Stimulated activated naive CD8-positive, alpha-beta T cell treated with anti-CD3 and anti-CD28 coated beads, Interleukin-15, amount 100 ng/mL, for 72 hours (primary cell): ENCODE data around the gene RAB13.

Experiments
- ATAC-seq: fragments of 150-1000 bp; cut with Tn5 transposase; 2 replicates; pipeline ENCODE4 v1.10.0; 2021; ENCODE audit warnings: mild to moderate bottlenecking, moderate library complexity
- DNase-seq, 2 donors: peaks; one replicate each; pipeline ENCODE4 v3.0.0; 2021 to 2022
- H3K27ac Mint-ChIP-seq, 2 donors: one replicate each; pipeline ENCODE4 v1.8.0; 2022; ENCODE audit warnings: mild to moderate bottlenecking in 2 of 2, mixed read lengths in 2 of 2, moderate library complexity in 2 of 2
- H3K27me3 Mint-ChIP-seq: one replicate; pipeline ENCODE4 v1.8.0; 2022; ENCODE audit warnings: mixed read lengths
- H3K4me1 Mint-ChIP-seq: one replicate; pipeline ENCODE4 v1.8.0; 2022; ENCODE audit warnings: mild to moderate bottlenecking, mixed read lengths
- H3K4me3 Mint-ChIP-seq, 2 donors: one replicate each; pipeline ENCODE4 v1.8.0; 2022; ENCODE audit warnings: mild to moderate bottlenecking in 2 of 2, mixed read lengths in 2 of 2, moderate library complexity in 1 of 2
- H3K9me3 Mint-ChIP-seq, 2 donors: one replicate each; pipeline ENCODE4 v1.8.0; 2022; ENCODE audit warnings: mixed read lengths in 2 of 2

The RAB13 gene

GRCh38 chr1:153967107-153967999 is 18.8 kb downstream of the RAB13 start, which contains the start of gene CREB3L4:
CREB3L4 (plus strand) TSS chr1:153967902; CDS start chr1:153968526, 624 bp downstream.
- H3K27ac Mint-ChIP-seq = peak within 1 kb of the TSS; percentile 98
- no peaks in the 10 kb centered on the region for H3K27me3 Mint-ChIP-seq
- ATAC-seq (peak; percentile 91), DNase-seq (peak; percentile 76 to 90)
- H3K4me3 Mint-ChIP-seq = peak within 1 kb of the TSS; percentile 97 to 98
- H3K9me3 Mint-ChIP-seq = no peaks in the 10 kb centered on the region
- H3K4me1 Mint-ChIP-seq = peaks cover 57% of the 10 kb centered on the region

- H3K9me3 Mint-ChIP-seq = no peaks in the 10 kb centered on the region
- peaks cover 71% of the 10 kb centered on the region for H3K4me1 Mint-ChIP-seq
- ATAC-seq = no peak
- H3K27ac Mint-ChIP-seq = peak overlapping the region; percentile 54 to 77
- H3K4me3 Mint-ChIP-seq = peak overlapping the region; percentile 81 to 88
- no peak for DNase-seq
- no peaks in the 10 kb centered on the region for H3K27me3 Mint-ChIP-seq
These were observed 22.2 kb downstream of the RAB13 start for GRCh38 chr1:153963850-153964331.

GRCh38 chr1:153963030-153963849 is 22.9 kb downstream of the RAB13 start, which contains the start of gene SLC39A1:
SLC39A1 (minus strand) TSS chr1:153963537; CDS start chr1:153962715, 822 bp downstream.
- Mint-ChIP-seq H3K27ac (peak within 1 kb of the TSS; percentile 64 to 77), H3K4me1 (peaks cover 71% of the 10 kb centered on the region), H3K27me3 (no peaks in the 10 kb centered on the region), H3K4me3 (peak within 1 kb of the TSS; percentile 81 to 88), H3K9me3 (no peaks in the 10 kb centered on the region)
- ATAC-seq = peak; percentile 53
- DNase-seq = peak; percentile 87 to 92

- ATAC-seq (no peak), DNase-seq (no peak)
- H3K9me3 Mint-ChIP-seq = no peaks in the 10 kb centered on the region
- no peaks in the 10 kb centered on the region for H3K27me3 Mint-ChIP-seq
- H3K4me3 Mint-ChIP-seq = peak overlapping the region; percentile 81 to 88
- peaks cover 64% of the 10 kb centered on the region for H3K4me1 Mint-ChIP-seq
- peak overlapping the region; percentile 64 to 77 for H3K27ac Mint-ChIP-seq
These were observed 23.8 kb downstream of the RAB13 start for GRCh38 chr1:153962088-153963029.

GRCh38 chr1:153961421-153961820 is 24.7 kb downstream of the RAB13 start:
- H3K4me1 Mint-ChIP-seq = peaks cover 71% of the 10 kb centered on the region
- H3K9me3 Mint-ChIP-seq = no peaks in the 10 kb centered on the region
- no peaks in the 10 kb centered on the region for H3K27me3 Mint-ChIP-seq
- DNase-seq (no peak), ATAC-seq (no peak)
- peak overlapping the region; percentile 81 to 88 for H3K4me3 Mint-ChIP-seq
- H3K27ac Mint-ChIP-seq = peak overlapping the region in 1 of 2 donors; percentile 49

- DNase-seq = no peak
- no peaks in the 10 kb centered on the region for H3K9me3 Mint-ChIP-seq
- no peak for ATAC-seq
- no peaks in the 10 kb centered on the region for H3K27me3 Mint-ChIP-seq
- H3K4me3 Mint-ChIP-seq = no peak overlapping the region
- peaks cover 73% of the 10 kb centered on the region for H3K4me1 Mint-ChIP-seq
- H3K27ac Mint-ChIP-seq = no peak overlapping the region
These were observed 25.9 kb downstream of the RAB13 start for GRCh38 chr1:153960206-153960605.

- Mint-ChIP-seq H3K9me3 (no peaks in the 10 kb centered on the region), H3K4me1 (peaks cover 71% of the 10 kb centered on the region), H3K27ac (peak overlapping the region in 1 of 2 donors; percentile 49), H3K27me3 (no peaks in the 10 kb centered on the region), H3K4me3 (no peak overlapping the region)
- no peak for ATAC-seq
- DNase-seq = no peak
These were observed 26.7 kb downstream of the RAB13 start for GRCh38 chr1:153959454-153959853.

- no peak for DNase-seq
- no peaks in the 10 kb centered on the region for H3K9me3 Mint-ChIP-seq
- no peak for ATAC-seq
- no peaks in the 10 kb centered on the region for H3K27me3 Mint-ChIP-seq
- H3K4me1 Mint-ChIP-seq = peaks cover 71% of the 10 kb centered on the region
- H3K4me3 Mint-ChIP-seq = peak overlapping the region; percentile 90 to 91
- peak overlapping the region; percentile 85 to 96 for H3K27ac Mint-ChIP-seq
These were observed 27.2 kb downstream of the RAB13 start for GRCh38 chr1:153958961-153959260.

- H3K27ac Mint-ChIP-seq = peak within 1 kb of the TSS; percentile 96
- H3K4me3 Mint-ChIP-seq = peak within 1 kb of the TSS; percentile 90 to 91
- no peaks in the 10 kb centered on the region for H3K9me3 Mint-ChIP-seq
- no peaks in the 10 kb centered on the region for H3K27me3 Mint-ChIP-seq
- DNase-seq = peak; percentile 92 to 97
- peaks cover 70% of the 10 kb centered on the region for H3K4me1 Mint-ChIP-seq
- peak; percentile 91 for ATAC-seq
These were observed 27.8 kb downstream of the RAB13 start, which contains the start of gene CRTC2 for GRCh38 chr1:153958111-153958960. CRTC2 (minus strand) TSS chr1:153958612; CDS start chr1:153958497, 115 bp downstream.

- peaks cover 68% of the 10 kb centered on the region for H3K4me1 Mint-ChIP-seq
- no peaks in the 10 kb centered on the region for H3K9me3 Mint-ChIP-seq
- peak overlapping the region; percentile 96 for H3K27ac Mint-ChIP-seq
- peak overlapping the region; percentile 90 to 91 for H3K4me3 Mint-ChIP-seq
- peak; percentile 53 to 72 for DNase-seq
- H3K27me3 Mint-ChIP-seq = no peaks in the 10 kb centered on the region
- ATAC-seq = peak; percentile 60
These were observed 28.4 kb downstream of the RAB13 start for GRCh38 chr1:153957744-153958110.

GRCh38 chr1:153956997-153957715 is 29.0 kb downstream of the RAB13 start:
- DNase-seq = no peak
- Mint-ChIP-seq H3K4me3 (peak overlapping the region; percentile 90 to 91), H3K27ac (peak overlapping the region; percentile 96), H3K27me3 (no peaks in the 10 kb centered on the region), H3K4me1 (peaks cover 62% of the 10 kb centered on the region), H3K9me3 (no peaks in the 10 kb centered on the region)
- ATAC-seq = no peak

- Mint-ChIP-seq H3K9me3 (no peaks in the 10 kb centered on the region), H3K4me1 (peaks cover 48% of the 10 kb centered on the region), H3K27me3 (no peaks in the 10 kb centered on the region), H3K27ac (no peak overlapping the region), H3K4me3 (peak overlapping the region in 1 of 2 donors; percentile 24)
- DNase-seq (no peak), ATAC-seq (no peak)
These were observed 31.3 kb downstream of the RAB13 start for GRCh38 chr1:153954826-153955225.

- Mint-ChIP-seq H3K27me3 (no peaks in the 10 kb centered on the region), H3K4me3 (peak overlapping the region in 1 of 2 donors; percentile 29), H3K27ac (peak overlapping the region in 1 of 2 donors; percentile 38), H3K4me1 (peaks cover 43% of the 10 kb centered on the region), H3K9me3 (no peaks in the 10 kb centered on the region)
- ATAC-seq = no peak
- DNase-seq = no peak
These were observed 32.2 kb downstream of the RAB13 start for GRCh38 chr1:153953859-153954365.
